Activated gamma-delta T cell (primary cell): ENCODE measurements around the gene ACIN1.
"Not testable (repeated sequence)": the region's sequence is repeated elsewhere in the genome, so short reads cannot be mapped to it uniquely, and the experiment has no call there.

ENCODE experiments used
- DNase-seq: peaks from one replicate; lab custom pipeline; 2025; lab: John Stamatoyannopoulos, UW

ACIN1 gene

GRCh38 chr14:23122086-23122485 is 27.1 kb upstream of the ACIN1 start:
- no peak for DNase-seq

- DNase-seq: no peak
Observed at GRCh38 chr14:23121361-23121771, 26.4 kb upstream of the ACIN1 start.

GRCh38 chr14:23120541-23121251 is 25.8 kb upstream of the ACIN1 start:
- DNase-seq: peak; percentile 21

DNA sequence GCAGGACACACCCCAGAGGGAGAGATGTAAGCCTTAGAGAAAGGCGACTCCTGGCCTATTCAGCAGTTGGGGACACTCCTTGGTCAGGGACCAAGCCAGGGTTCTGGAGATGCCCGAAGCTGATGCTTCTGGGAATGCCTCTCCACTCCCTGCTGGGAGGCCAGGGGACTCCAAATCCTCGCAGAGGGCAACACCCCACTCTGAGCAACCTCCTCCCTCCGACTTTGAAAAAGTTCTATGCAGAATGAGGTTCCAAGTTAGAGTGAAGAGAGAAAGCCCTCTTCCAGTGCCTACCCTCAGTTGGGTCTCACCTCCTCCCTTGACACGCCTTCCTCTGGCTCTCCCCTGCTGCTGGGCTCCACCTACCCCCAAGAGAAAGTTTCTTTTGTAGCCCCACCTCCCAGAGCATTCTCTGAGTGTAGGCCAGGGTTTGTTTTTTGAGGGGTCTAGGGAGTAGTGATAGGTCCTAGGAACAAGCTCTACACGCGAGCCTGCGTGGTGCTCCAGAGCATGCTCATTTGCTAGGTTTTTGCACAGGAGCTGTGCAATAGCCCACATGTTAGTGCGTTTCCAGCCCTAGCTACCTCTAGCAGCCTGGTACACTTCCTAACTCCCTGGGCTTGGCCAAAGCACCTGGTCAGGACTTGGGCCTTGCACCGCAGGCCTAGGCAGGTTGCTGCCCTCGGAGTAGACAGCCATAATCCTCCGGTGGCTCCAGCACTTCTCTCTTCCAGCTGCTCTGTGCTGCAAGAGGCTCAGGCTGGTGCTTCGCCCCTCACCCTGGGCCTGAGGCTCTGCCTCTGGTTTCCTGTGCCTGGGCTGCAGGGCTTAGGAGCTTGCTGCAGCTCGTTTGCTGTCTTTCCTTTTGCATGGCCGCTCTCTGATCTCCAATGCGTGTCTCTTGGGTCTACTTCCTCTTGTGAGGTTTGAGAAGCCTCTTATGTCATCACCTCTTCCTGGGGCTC is 24.7 kb upstream of the ACIN1 start:
- no peak for DNase-seq

GRCh38 chr14:23118506-23119362 is 23.8 kb upstream of the ACIN1 start, which contains the start of gene CEBPE:
CEBPE (minus strand) TSS chr14:23119255; CDS start chr14:23119091, 164 bp downstream.
- DNase-seq: no peak

GRCh38 chr14:23117371-23118020 is 22.6 kb upstream of the ACIN1 start:
- no peak for DNase-seq

GRCh38 chr14:23115918-23116317 is 21.0 kb upstream of the ACIN1 start:
- no peak for DNase-seq

DNA sequence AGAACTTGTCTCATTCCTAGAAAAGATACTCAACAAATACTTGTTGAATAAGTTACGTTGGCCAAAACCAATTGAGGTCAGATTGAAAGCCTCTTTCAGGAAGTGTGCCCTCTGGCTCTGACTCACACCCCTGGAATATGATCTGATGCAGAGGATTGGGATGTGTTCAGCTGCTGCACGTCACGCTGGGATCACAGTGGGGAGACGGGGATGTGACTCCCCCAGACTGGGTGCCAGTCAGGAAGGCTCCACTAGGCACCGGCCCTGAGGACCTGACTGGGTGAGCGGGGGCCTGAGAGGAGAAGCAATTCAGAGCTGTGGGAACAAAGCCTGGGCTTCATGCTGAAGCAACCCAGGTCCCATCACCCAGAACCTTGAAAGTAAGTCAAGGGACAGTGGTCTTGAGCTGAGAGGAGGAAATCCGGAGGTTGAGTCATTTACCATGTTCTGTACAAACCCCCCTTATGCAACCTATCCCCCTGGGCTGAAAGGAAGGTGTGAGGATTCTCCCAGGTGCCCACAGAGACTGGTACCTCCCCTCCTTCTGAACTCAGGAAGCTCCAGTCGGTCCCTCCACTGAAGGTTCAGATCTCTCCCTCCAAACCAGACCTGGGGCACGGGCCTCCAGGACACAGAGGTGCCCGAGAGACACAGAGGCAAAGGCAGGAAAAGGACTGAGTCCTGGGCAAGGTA is 20.2 kb upstream of the ACIN1 start:
- DNase-seq: no peak

GRCh38 chr14:23114669-23115038 is 19.7 kb upstream of the ACIN1 start:
- DNase-seq: no peak

- DNase-seq: no peak
Observed at GRCh38 chr14:23114120-23114458, 19.2 kb upstream of the ACIN1 start.

- DNase-seq: no peak
Observed at GRCh38 chr14:23113431-23114119, 18.6 kb upstream of the ACIN1 start.

DNA sequence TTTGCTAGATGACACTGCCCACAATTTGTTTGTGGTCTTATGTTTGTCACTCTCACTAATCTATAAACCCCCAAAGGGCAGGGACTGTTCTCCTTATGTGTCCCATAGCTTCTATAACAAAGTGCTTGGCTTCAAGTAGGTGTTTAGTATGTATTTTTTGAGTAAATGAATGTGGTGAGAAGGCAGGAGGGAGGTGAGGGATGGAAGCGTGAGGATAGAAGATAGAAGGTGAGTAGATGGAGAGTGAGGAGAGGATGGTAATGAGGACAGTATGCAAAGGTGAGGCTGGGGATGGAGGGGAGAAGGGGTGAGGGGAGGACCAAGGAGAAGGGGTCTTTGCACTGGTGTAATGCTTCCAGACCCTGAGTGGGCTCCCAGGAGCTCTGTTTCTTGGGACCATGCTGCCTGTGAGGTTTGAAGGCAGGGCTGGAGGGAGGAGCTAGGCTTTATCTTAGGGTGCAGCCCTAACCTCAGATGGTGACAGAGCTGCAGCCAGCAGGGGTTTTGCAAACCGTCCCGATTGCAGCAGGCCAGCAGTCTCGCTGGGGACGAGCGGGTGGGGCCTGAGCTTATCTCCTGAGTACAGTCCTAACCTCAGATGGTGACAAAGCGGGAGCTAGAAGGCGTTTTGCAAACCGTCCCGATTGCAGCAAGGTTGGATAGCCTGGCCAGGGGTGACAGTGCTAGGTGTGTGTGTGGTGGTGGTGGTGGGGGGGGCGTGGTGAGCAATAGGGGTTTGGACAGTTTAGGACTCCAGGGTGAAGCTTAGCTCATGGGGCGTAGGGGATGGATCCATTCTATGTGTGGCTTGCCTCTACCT is 17.6 kb upstream of the ACIN1 start:
- no peak for DNase-seq

GRCh38 chr14:23110579-23111365 is 15.8 kb upstream of the ACIN1 start:
- DNase-seq: no peak

GRCh38 chr14:23109769-23110168 is 14.8 kb upstream of the ACIN1 start:
- DNase-seq: no peak

DNA sequence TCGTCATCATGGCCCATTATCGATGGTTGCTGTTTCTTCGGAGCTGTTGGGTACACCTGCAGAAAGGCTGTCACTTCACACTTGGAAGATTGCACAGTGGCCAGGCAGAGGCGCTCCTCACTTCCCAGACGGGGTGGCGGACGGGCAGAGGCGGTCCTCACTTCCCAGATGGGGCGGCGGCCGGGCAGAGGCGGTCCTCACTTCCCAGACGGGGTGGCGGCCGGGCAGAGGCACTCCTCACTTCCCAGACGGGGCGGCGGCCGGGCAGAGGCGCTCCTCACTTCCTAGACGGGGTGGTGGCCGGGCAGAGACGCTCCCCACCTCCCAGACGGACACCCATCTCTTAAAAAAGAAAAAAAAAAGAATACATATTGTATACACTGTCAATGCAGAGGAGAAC is 13.2 kb upstream of the ACIN1 start:
- DNase-seq: not testable (repeated sequence)

- DNase-seq: not testable (repeated sequence)
Observed at GRCh38 chr14:23107620-23108019, 12.7 kb upstream of the ACIN1 start.

DNA sequence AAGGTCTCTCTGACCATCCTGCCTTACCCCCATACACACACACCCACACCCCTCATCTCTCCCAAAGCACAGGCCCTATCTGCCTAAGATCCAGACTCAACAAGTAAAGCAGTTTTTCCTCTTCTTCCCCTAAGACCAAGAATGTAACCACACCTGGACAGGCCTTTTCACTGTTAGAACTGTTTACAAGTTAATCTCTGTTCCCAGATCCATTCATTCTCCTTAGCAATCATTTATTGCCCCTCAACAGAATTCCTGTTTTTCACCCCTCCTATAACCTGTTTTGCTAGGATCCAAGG is 11.8 kb upstream of the ACIN1 start:
- DNase-seq: no peak

DNA sequence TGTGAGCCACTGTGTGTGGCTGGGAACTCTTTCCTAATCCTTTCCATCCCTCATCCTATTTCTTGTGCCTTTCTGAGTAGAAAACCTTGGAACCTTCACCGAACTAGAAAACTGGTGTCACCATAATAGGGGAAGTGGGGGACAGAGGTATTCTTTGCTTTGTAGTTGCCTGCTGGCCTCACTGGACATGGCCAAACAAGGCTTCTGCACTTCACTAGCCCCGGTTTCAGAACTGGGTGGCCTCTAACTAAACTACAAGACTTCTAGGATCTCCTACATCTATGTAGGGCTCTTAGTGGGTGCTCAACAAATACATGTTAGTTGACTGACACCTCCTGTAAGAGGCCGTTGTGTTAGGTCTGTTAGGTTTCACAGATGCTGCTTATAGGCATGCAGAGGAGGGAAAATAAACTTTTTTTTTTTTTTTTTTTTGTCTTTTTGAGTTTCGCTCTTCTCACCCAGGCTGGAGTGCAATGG is 10.4 kb upstream of the ACIN1 start:
- DNase-seq: no peak
